NCI-H526 treated with DMSO at 0.1 percent for 48 hours (cell line): Measurements from ENCODE around the gene TMEM191C.
"Not testable (repeated sequence)": the region's sequence is repeated elsewhere in the genome, so short reads cannot be mapped to it uniquely, and the experiment has no call there.

Experiments used
- DNase-seq: peaks from one replicate; lab custom pipeline; 2025; lab: John Stamatoyannopoulos, UW

Gene TMEM191C

GRCh38 chr22:21446128-21446826, 20.9 kb upstream of the TMEM191C start:
- DNase-seq = no peak

GRCh38 chr22:21446827-21447690, 20.1 kb upstream of the TMEM191C start:
- no peak for DNase-seq

GRCh38 chr22:21447694-21448402, 19.3 kb upstream of the TMEM191C start:
- DNase-seq = no peak

- DNase-seq = no peak
These were observed 18.4 kb upstream of the TMEM191C start for GRCh38 chr22:21448627-21449416.

GRCh38 chr22:21449531-21450319, 17.5 kb upstream of the TMEM191C start:
- DNase-seq = no peak

- DNase-seq = no peak
These were observed 16.8 kb upstream of the TMEM191C start for GRCh38 chr22:21450320-21450831.

DNA sequence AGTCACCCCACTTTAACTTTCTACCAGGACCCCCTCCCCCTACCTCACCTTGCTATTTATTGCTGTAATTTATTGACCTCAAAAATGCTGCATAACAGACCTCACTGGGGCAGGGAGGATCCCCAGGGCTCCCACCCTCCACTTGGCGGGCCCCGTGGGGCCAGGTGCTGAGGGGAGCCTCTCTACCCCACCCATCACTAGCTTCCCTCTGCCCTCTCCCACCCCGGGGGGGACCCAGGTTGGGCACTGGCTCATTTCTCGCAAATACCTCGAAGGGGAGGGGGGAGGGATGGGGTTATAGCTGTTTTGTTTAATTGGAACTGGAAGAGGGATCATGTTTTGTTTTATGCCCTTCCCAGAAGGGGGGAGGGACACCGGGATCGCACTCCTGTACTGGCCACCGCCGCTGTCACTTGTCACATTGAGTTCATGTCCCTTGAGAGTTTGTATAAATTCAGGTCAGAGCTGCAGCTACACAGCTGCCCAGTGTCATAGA, 16.3 kb upstream of the TMEM191C start:
- DNase-seq = no peak

DNA sequence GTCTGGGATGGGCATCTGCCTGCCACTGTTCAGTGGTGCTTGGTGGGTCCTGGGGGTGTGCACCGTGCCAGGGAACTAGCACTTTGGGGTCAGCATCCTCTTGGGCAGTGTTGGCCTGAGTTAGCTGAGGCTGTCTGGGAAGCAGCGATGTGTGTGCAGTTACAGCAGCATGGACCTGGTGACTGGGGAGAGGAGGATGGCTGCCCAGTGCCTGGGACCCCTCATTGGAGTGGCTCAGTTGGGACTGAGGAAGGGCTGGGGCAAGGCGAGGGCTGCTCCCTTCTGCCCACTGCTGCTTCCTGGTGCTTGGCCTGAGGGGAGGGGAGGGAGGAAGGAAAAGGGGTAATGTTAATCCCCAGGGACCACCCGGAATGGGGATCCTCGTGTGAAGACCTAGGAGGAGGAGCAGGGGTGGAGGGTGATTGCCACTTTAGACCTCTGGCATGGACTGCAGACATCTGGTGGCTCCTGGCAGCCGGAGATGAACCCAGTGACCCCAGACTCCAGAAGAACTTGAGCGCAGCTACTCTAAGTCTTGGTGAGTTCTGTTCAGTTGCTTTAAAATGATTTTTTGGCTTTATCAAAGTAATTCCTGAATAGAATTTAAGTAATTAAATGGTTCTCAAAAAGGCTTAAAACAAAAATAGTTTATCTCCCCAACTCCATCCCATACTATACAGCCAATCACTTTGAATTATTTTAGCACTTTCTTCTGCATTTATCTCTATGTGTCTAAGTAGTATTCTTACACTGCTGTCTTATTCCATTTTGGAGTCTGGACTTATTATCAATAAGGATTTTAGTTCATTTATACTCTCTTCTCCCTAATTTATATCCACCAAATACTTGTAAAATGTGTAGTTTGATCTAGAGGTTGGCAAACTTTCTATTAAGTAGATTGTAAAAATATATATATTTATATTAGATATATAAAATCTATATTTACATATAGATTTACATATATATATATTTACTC, 15.4 kb upstream of the TMEM191C start:
- no peak for DNase-seq

DNA sequence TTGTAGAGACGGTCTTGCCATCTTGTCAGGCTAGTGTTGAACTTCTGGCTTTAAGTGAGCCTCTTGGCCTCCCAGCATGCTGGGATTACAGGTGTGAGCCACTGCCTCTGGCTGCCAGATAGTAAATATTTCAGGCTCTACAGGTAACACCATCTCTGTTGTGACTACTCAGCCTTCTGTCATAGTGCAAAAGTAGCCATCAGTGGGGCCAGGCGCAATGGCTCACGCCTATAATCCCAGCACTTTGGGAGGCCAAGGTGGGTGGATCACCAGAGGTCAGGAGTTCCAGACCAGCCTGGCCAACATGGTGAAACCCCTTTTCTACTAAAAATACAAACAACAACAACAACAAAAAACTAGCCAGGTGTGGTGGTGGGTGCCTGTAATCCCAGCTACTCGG, 14.5 kb upstream of the TMEM191C start:
- not testable (repeated sequence) for DNase-seq

DNA sequence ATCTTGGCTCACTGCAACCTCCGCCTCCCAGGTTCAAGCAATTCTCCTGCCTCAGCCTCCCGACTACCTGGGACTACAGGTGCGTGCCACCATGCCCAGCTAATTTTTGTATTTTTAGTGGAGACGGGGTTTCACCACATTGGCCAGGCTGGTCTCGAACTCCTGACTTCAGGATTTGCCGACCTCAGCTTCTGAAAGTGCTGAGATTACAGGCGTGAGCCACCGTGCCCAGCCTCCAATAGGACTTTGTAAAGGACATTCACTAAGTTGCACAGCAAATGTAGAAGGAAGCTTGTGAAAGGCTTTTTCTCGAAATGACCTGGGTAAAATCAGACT, 12.2 kb upstream of the TMEM191C start:
- not testable (repeated sequence) for DNase-seq

DNA sequence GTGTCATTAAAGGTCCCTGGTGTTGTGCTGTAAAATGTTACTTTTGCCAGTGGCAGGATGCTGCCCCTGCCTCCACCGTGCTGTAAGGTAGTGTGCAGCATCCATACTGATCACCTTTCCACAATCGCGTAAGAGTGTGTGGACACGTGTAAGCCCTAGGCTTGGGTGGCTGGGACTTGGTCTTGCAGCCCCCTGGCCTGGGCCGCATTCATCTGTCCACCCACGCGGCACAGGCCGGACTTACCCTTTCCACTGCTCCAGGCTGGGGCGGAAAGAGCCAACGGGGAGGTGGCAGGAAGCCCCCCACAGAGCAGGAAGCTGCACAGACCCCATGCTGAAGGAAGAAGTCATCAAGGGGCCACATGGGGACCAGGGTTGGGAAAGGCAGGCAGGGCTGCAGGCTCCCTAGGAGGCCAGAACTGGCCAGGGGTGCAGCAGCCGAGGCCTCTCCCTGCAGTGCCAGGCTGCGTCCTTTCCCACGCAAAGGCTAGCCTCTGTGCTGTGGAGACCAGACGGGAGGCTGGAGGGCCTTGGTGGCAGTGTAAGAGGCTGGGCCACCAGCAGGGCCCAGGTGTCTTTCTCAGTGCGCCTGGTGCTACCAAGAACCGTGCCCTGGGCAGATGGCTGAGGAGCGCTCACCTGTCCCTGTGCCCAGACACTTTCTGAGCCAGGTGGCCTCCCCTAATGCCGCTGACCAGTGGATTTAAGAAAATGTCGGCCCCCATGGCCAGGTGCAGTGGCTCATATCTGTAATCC, 11.7 kb upstream of the TMEM191C start:
- DNase-seq = no peak

GRCh38 chr22:21457023-21457787, 10.0 kb upstream of the TMEM191C start:
- no peak for DNase-seq

GRCh38 chr22:21462672-21463071, 4.5 kb upstream of the TMEM191C start:
- DNase-seq = not testable (repeated sequence)

DNA sequence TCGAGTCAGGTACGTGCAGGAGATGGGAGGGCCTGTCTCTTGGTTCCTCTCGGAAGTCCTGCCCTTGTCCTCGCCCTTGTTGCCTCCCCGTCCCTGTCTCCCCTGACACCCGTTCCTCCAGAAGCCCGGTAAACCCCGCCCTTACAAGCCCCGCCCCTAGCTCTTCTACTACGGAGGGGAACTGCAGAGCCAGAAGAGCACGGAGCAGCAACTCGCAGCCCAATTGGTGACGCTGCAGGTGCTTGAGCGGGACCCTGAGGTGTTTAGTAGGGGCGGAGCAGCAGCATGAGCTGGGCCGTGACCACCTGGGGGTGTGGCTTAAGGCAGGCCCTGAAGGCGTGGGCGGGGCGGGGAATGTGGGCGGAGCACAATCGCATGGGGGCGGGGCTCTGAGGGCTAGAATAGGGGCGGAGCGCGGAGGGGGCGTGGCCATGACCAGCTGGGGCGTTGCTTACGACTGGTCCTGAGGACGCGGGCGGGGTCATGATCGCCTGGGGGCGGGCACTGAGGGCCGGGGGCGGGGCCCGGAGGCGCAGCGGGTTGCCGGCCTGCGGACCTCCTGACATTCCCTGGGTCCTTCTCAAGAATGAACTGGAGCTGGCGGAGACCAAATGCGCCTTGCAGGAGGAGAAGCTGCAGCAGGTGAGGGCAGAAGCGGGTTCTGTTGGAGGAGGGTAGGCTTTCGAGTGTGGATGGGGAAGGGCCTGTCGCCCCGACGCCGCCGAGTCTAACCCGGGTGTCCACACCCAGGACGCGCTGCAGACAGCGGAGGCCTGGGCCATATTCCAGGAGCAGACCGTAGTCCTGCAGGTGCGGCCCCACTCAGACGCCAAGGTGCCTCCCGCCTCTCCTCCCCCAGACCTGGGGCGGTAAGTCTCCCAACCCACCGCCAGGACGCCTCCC, 1.3 kb downstream of the TMEM191C start:
- not testable (repeated sequence) for DNase-seq

- not testable (repeated sequence) for DNase-seq
These were observed 2.2 kb downstream of the TMEM191C start for GRCh38 chr22:21469097-21469994.

- DNase-seq = not testable (repeated sequence)
These were observed 5.8 kb downstream of the TMEM191C start for GRCh38 chr22:21472984-21473383.
